HG03025 (cell line): Measurements from ENCODE around the gene SASH3.
"Not testable (repeated sequence)": the region's sequence is repeated elsewhere in the genome, so short reads cannot be mapped to it uniquely, and the experiment has no call there.

Experiments used
- ATAC-seq: cut with Tn5 transposase; IDR thresholded peaks from one replicate; pipeline ENCODE4 v1.9.1; 2021; ENCODE audit warnings: mild to moderate bottlenecking, moderate library complexity; ENCODE audit not compliant: unreplicated experiment, low FRiP score

Gene SASH3

DNA sequence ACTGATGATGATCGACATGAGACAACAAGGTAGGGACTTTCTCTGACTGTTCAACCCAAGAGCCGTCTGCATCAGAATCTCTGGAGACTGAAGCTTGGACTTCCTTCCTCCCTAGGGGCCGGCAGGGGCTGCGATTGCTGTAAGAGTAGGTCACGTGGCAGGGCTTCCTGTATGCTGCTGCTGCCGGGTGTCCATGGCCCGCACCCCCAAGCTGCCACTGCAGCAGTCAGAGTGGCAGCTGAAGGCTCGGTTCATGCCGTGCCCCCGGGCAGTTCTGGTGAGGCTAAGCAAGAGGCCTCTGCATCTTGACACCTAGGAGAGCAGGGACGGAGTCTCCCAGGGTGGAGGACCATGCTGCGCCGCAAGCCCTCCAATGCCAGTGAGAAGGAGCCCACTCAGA is at the start of gene SASH3:
TSS of gene SASH3 (plus strand) at position 203 of the 400 bp plus-strand sequence. CDS start at position 352, 149 bp downstream.
- no peak for ATAC-seq

DNA sequence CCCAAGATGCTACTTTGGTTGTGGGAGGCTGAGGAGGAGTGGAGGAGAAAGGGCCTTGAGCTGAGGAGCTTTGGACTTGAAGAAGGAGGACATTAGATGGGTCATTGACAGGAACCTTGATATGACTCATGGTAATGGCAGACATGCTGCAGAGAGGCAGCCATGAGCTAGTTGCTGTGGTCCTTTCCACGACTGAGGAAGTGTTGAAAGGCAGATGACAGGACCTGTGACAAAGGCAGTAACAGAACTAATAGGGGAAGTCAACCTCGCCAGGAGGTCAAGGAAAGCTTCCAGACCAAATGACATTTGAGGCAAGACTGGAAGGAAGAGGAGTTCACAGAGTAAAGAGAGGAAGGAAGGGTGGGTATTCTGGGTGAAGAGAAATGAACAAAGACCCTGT is 48.5 kb upstream of the SASH3 start:
- no peak for ATAC-seq

DNA sequence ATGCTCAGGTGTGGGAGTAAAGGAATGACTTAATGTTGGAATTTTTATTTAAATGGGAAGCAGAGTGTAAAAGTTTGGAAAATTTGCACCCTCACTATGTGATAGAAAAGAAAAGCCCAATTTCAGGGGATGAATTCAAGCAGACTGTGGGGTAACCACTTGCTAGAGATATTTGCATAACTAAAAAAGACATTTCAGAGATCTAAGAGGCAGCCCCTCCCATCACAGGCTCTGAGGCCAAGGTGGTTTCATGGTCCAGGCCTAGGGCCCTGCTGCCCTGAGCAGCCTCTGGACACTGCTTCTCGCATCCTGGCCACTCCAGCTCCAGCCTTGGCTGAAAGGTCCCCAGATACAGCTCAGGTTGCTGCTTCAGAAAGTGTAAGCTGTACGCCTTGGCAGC is 46.9 kb upstream of the SASH3 start:
- no peak for ATAC-seq

DNA sequence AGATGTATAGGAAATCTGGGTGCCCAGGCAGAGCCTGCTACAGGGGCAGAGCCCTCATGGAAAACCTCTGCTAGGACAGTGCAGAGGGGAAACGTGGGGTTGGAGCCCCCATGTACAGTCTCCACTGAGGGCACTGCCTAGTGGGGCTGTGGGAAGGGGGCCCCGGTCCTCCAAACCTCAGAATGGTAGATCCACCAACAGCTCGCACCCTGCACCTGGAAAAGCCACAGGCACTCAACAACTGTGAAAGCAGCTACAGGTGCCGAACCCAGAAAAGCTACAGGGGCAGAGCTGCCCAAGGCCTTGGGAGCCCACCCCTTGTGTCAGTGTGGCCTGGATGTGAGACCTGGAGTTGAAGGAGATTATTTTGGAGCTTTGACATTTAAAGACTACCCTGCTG is 46.4 kb upstream of the SASH3 start:
- no peak for ATAC-seq

DNA sequence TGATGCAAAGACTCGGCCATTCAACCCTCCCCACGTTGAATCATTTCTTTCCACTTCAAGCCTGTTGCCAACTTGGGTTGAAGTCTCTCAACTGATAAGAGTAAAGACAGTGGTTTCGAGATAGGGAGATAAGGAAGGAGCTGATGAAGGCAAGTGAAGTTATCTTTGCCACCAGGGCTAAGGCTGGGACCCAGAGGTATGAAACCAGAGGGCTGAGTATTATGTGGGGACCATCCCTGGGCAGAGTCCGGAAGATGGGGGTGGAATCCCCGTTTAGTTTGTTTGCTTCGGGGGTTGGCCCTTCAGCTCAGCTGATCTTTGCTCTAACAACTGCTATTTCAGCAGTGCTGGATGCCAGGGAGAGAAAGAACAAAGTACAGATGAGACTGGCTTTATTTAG is 43.3 kb upstream of the SASH3 start:
- ATAC-seq: no peak

DNA sequence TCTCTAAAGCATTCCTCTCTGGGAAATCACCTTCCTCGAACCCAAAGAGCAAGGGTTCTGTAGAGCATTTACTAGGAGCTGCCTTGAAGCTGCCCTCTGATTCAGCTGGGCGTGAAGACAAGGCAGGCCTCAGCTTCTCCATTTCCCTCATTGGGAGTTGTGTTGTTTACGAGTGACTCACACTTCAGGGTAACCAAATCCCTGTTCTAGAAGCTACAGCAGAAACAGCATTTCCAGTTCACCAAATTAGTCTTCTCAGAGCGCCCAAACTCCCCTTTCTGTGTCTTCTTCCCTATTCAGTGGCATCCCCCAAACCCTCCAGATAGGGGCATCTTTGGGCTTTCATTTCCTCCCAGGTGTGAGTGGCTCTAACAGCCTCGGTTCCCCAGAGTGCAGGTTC is 41.8 kb upstream of the SASH3 start:
- no peak for ATAC-seq

DNA sequence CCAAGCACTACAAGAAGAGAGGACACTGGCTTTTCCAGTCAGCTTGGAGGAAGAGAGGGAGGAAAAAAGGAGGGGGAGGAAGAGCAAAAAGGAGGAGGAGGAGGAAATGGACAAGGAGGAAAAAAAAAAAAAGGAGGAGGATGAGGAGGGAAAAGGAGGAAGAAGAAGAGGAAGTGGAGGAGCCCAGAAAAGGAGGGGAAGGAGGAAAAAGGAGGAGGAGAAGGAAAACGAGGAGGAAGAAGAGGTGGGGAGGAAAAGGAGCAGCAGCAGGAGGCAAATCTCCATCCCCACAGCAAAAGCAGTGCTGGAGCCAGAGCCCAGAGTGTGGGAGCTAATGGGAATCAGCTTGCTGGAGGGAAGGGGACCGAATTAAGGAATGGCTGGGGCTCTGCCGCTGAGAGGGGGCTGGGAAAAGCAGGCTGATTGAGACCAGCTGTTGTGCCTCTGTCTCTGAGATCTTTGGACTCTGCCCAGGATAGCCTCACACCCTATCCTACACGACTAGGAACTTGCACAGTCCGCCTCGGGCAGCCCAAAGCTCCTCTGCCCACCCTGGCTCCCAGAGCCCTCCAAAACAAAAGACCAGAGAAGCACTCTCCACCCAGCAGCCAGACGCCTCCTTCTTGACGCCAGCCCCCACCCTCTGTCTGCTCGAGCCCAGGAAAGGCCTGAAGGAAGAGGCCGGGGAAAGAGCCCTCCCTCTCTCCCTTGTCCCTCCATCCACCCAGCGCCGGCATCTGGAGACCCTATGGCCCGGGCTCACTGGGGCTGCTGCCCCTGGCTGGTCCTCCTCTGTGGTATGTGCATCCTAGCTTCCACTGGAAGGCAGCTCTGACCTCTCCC is 41.1 kb upstream of the SASH3 start, which contains the start of gene XPNPEP2:
TSS of gene XPNPEP2 (plus strand) at position 514 of the 843 bp plus-strand sequence. CDS start at position 749, 235 bp downstream.
- ATAC-seq: no peak

DNA sequence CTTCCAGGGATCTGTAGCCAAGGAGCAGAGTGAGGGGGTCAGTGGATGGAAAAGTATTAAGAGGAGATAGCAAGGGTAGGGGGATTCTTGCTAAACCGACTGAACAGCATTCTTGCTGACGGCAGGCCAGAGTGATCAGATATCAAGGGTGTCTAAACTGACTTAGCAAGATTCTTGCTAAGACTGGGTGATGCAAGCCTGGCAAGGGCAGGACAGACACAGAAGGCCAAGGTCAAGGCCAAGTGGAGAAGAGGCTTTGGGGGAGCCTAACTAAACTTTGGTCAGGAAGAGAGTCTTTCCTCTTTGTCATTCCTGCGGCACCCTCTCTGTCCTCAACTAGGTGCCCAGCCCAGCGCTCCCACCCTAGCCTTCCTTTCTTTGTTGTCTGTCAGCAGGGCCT is 40.2 kb upstream of the SASH3 start:
- no peak for ATAC-seq

DNA sequence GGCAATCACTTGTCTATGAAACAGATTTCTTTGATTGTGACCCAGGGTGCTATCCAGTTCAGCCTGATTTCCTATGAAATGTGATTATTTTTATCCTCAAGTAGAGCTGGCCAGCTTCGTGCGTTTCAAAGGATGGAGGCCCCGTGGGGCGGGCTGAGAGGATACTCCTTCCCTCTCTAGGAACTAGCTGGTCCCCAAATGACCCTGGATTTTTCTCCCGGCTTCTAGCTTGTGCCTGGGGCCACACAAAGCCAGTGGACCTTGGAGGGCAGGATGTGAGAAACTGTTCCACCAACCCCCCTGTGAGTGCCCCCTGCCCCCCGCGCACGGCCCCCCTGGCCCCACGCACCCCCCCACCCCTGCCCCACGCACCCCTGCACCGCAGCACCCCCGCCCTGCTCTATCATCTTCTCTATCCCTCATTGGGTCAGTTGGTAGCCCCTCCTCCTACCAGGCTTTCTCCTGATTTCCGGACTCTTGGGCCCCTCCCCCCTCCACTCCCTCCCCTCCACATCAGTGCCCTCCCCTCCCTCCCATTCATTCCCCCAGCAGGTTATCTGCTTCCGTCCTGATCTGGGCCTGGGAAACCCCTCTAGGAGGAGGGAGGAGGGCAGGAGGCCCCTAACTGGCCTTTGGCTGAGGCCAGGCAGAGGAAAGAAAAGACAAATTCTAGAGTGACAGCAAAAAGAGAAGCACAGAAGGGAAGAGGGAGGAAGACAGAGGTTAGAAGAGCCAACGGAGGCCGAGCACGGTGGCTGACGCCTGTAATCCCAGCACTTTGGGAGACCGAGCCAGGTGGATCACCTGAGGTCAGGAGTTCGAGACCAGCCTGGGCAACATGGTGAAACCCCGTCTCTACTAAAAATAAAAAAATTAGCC is 37.6 kb upstream of the SASH3 start:
- ATAC-seq: no peak

DNA sequence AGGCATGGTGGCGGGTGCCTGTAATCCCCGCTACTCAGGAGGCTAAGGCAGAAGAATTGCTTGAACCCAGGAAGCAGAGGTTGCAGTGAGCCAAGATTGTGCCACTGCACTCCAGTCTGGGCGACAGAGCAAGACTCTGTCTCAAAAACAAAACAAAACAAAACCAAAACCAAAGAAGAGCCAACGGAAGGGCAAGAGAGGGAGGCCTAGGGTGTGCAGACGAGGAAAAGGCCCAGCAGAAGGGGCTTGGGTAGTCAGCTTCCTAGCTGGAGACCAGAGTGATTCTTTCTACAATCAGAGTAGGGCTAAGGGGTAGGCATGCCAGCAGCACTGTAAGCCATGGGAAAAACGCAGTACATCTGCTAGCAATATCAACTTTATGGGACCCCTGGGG is 37.0 kb upstream of the SASH3 start:
- ATAC-seq: not testable (repeated sequence)

DNA sequence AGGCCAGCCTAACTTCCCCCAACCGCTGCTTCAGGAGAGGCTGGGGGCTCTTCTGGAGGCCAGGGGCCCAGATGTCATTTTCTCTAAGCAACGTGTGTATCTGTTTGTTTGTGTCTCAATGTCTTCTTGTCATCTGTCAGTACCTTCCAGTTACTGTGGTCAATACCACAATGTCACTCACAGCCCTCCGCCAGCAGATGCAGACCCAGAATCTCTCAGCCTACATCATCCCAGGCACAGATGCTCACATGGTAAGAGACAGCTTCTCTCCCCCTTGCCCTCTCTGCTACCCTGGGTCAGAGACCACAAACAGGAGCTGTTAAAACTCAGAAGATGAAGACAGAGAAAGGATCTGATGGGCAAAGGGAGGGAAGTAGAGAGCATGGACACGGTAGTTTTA is 35.9 kb upstream of the SASH3 start:
- no peak for ATAC-seq

DNA sequence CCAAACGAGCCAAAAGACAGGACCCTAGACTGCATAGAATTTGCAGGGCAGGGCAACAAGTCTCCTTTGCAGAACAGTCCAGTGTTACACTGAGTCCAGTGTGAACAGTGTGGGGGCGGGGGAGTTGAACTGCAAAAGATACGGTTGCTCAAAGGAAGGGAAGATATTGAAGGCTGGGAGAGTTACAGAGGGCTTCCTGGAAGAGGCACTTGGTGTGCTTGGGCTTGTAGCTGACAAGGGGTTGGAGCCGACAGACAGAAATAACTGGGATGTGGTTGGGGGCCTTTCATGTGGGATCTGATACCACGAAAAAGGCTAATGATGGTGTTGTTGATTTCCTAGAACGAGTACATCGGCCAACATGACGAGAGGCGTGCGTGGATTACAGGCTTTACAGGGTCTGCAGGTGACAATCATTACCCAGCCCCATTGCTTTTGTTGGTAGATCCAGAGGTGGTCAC is 34.9 kb upstream of the SASH3 start:
- no peak for ATAC-seq

DNA sequence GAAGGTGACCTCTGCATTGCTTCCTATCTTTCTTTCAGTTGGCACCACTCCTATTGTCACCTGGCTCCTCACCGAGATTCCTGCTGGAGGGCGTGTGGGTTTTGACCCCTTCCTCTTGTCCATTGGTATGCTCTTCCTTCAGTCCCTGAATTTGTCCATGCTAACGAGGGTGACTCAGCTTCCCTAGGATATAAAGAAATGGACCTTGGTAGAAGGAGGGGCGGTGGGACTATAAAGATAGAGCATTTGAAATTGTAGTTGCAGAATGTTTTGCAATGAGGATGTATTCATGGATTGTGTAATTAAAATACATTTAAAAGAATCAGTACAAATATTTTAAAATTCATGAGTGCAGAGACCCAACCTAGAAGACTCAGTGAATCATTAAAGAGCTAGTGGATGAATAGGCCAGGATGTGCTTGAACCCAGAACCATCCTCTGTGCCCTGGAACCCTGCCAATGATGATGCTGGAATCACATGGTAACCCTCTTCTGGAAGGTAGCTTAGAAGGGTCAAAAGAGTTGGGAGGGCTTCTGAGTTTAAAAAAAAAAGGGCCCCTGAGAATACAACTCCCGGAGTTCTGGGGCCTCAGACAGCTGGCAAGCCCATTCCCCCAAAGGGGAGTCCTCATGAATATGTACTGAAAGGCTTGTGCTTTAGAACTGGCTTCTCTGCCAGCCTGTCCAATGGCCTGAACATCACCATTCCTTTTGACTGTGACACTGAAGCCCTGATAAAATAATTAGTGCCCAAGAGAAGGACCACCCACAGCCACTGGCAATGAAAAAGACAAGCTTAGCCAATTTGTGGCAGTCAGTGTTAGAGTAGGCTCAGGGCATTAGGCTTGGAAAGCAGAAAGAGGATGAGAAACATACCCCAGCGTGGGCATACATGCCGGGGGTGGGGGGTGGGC is 32.9 kb upstream of the SASH3 start:
- no peak for ATAC-seq

DNA sequence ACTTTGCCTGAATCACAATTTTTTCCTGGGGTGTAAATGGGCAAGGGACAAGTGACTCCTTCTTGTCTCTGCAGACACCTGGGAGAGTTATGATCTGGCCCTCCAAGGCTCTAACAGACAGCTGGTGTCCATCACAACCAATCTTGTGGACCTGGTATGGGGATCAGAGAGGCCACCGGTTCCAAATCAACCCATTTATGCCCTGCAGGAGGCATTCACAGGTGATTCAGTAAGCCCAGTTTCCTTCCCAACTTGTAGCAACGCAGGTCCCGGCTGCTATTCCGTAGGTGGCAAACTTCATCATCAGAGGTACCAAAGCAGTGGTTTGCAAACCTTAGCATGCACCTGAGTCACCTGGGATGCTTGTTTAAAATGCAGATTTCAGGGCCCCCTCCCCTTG is 32.2 kb upstream of the SASH3 start:
- no peak for ATAC-seq

DNA sequence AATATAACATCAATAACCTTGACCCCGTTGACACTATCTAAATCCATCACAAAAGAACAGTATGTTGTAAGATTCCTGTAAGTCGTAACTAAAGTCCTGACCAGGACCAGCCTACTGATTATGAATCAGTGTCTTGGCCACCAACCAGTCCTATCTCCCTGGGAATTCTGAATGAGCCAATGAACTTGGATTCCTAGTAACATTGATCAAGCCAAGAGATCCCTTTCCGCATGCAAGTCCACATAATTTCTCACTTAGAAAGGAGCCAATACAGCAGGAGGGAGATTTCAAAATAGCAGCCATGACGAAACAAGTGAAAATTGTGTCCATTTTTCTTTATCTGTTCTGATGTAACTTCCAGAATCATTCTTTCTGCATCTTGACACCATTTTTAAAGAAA is 31.4 kb upstream of the SASH3 start:
- ATAC-seq: no peak

DNA sequence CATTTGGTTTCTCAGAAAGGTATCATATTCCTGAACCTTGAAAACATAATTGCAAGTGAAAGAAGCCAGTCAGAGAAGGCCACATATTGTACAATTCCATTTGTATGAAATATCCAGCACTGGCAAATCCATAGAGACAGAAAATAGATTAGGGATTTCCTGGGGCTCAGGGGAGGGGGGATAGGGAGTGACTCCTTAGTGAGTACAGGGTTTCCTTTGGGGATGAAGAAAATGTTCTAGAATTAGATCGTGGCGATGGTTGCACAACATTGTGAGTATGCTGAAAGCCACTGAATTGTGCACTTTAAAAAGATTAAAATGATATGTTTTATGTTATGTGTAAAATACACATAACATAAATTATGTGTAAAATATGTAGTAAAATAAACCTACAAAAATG is 30.7 kb upstream of the SASH3 start:
- no peak for ATAC-seq

DNA sequence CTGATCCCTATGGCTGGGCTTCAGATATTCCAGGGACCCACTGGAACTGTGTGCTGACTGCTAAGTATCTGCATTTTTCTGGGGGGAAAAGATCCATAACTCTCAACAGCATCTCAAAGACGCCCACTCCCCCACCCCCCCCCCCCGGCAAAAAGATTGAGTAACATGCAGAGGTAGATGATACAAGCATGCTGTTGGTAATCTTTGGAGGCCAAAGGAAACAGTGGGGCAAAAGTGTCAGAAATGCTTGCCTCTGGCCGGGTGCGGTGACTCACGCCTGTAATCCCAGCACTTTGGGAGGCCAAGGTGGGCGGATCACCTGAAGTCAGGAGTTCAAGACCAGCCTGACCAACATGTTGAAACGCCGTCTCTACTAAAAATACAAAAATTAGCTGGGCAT is 28.8 kb upstream of the SASH3 start:
- no peak for ATAC-seq

DNA sequence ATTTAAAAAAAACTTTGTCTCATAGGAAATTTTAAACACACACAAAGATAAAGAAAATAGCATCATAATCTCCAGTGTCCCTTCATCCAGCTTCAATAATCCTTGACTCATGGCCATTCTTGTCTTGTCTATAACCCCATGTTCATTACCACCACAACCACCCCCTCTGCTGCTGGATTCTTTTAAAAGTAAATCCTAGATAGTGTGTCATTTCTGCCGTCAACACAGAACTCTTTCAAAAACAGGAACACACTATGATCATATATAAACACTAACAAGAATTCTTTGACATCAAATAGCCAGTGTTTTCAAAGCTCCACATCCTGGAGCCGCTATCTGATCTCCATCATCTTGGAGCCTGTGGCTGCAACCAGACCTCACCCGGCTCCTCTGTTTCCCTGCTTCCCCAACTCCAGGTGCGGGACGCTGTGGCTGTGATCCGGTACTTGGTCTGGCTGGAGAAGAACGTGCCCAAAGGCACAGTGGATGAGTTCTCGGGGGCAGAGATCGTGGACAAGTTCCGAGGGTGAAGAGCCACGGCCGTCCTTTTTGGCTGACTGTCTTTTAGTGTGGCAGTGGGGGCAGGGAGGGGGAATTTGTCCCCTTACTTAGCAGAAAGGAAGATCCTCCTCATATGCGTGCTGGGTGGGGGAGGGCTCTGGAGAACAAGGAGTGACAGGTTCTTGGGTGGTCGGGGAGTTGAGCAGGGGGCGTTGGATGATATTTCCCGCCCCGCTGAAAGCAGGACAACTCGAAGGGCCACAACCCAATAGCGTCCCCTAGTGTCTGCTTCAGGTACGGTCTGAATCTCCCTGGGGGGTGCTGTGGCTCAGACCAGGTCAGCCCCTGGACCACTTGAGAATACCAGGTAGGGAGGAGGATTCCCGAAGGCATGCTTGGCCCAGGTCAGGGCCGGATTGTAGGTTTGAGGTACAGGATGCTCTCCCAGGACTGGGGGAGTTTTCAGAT is 25.4 kb upstream of the SASH3 start:
- ATAC-seq: no peak
